H9 (cell line): ENCODE results near the gene TMEM184A. TPM values are rescaled to one million over a fixed set of nuclear protein-coding genes. Genes with fewer than 3 reads are reported as not detected.

Experiments used
- DNase-seq: peaks from one replicate; pipeline ENCODE4 v3.0.0-alpha.2; 2017
- H2AFZ ChIP-seq: one replicate; pipeline ENCODE4 v1.6.1; 2013; ENCODE audit warnings: mild to moderate bottlenecking, low read length, control low read depth, moderate library complexity
- H2AK5ac ChIP-seq: 2 replicates; pipeline ENCODE4 v1.6.1; 2013; ENCODE audit warnings: low read length, control low read depth, mixed read lengths; ENCODE audit not compliant: insufficient read length
- H2BK120ac ChIP-seq: one replicate; pipeline ENCODE4 v1.6.1; 2013; ENCODE audit warnings: low read depth, mild to moderate bottlenecking, low read length, control low read depth, inconsistent platforms; ENCODE audit not compliant: poor library complexity, severe bottlenecking
- H2BK12ac ChIP-seq: 2 replicates; pipeline ENCODE4 v1.6.1; 2013; ENCODE audit warnings: low read length, control low read depth, mixed read lengths, low read depth; ENCODE audit not compliant: insufficient read length
- H2BK15ac ChIP-seq: 2 replicates; pipeline ENCODE4 v1.6.1; 2013; ENCODE audit warnings: low read depth, low read length, control low read depth
- H2BK20ac ChIP-seq: one replicate; pipeline ENCODE4 v1.6.1; 2013; ENCODE audit warnings: low read depth, mild to moderate bottlenecking, low read length, control low read depth, inconsistent platforms; ENCODE audit not compliant: poor library complexity, severe bottlenecking
- H2BK5ac ChIP-seq: 2 replicates; pipeline ENCODE4 v1.6.1; 2013; ENCODE audit warnings: low read length, control low read depth, mixed read lengths; ENCODE audit not compliant: insufficient read length
- H3K14ac ChIP-seq: 2 replicates; pipeline ENCODE4 v1.6.1; 2013; ENCODE audit warnings: low read length, control low read depth; ENCODE audit not compliant: insufficient read depth
- H3K18ac ChIP-seq: 2 replicates; pipeline ENCODE4 v1.6.1; 2013; ENCODE audit warnings: low read depth, mild to moderate bottlenecking, mixed read lengths, low read length, control low read depth; ENCODE audit not compliant: insufficient read length
- H3K23ac ChIP-seq: 2 replicates; pipeline ENCODE4 v1.6.1; 2013; ENCODE audit warnings: low read length, control low read depth, mixed read lengths, low read depth; ENCODE audit not compliant: insufficient read length
- H3K23me2 ChIP-seq: 2 replicates; pipeline ENCODE4 v1.6.1; 2013; ENCODE audit warnings: low read depth, mild to moderate bottlenecking, mixed read lengths, low read length, control low read depth; ENCODE audit not compliant: insufficient read length, poor library complexity, severe bottlenecking
- H3K27ac ChIP-seq: 2 replicates; pipeline ENCODE4 v1.5.1; 2013; ENCODE audit warnings: low read length, control low read depth, mixed read lengths, low read depth; ENCODE audit not compliant: insufficient read length
- H3K27me3 ChIP-seq: 2 replicates; pipeline ENCODE4 v1.6.1; 2013; ENCODE audit warnings: low read length, control low read depth, inconsistent platforms; ENCODE audit not compliant: insufficient read depth
- H3K4ac ChIP-seq: 2 replicates; pipeline ENCODE4 v1.6.1; 2013; ENCODE audit warnings: low read depth, mild to moderate bottlenecking, control low read depth, inconsistent platforms, low read length, moderate library complexity
- H3K4me1 ChIP-seq: 2 replicates; pipeline ENCODE4 v1.6.1; 2013; ENCODE audit warnings: low read length, control low read depth, inconsistent platforms; ENCODE audit not compliant: insufficient read depth
- H3K4me2 ChIP-seq: 2 replicates; pipeline ENCODE4 v1.6.1; 2013; ENCODE audit warnings: low read length, control low read depth, mixed read lengths; ENCODE audit not compliant: insufficient read length, insufficient read depth
- H3K56ac ChIP-seq: 2 replicates; pipeline ENCODE4 v1.6.1; 2013; ENCODE audit warnings: low read depth, mild to moderate bottlenecking, mixed read lengths, low read length, control low read depth; ENCODE audit not compliant: insufficient read length
- H3K79me1 ChIP-seq: 2 replicates; pipeline ENCODE4 v1.6.1; 2013; ENCODE audit warnings: low read depth, mild to moderate bottlenecking, moderate library complexity, low read length, control low read depth, inconsistent platforms; ENCODE audit not compliant: insufficient read depth, poor library complexity, severe bottlenecking
- H3K79me2 ChIP-seq: 2 replicates; pipeline ENCODE4 v1.6.1; 2013; ENCODE audit warnings: low read length, control low read depth, inconsistent platforms; ENCODE audit not compliant: insufficient read depth
- H3K9ac ChIP-seq: 2 replicates; pipeline ENCODE4 v1.6.1; 2013; ENCODE audit warnings: low read length, control low read depth, mixed read lengths; ENCODE audit not compliant: insufficient read length; ENCODE audit errors: extremely low read depth
- H3K9me3 ChIP-seq: one replicate; pipeline ENCODE4 v1.6.1; 2013; ENCODE audit warnings: low read depth, low read length, inconsistent platforms; ENCODE audit not compliant: control insufficient read depth
- H3T11ph ChIP-seq: one replicate; pipeline ENCODE4 v1.6.1; 2013; ENCODE audit warnings: mild to moderate bottlenecking, low read length, control low read depth, inconsistent platforms
- H4K20me1 ChIP-seq: one replicate; pipeline ENCODE4 v1.6.1; 2013; ENCODE audit not compliant: control insufficient read depth, insufficient read length, insufficient read depth
- H4K5ac ChIP-seq: 2 replicates; pipeline ENCODE4 v1.6.1; 2013; ENCODE audit warnings: low read depth, mild to moderate bottlenecking, mixed read lengths, low read length, control low read depth; ENCODE audit not compliant: insufficient read length
- H4K8ac ChIP-seq: replicated peaks from 2 replicates; pipeline ENCODE4 v1.6.1; 2013; ENCODE audit warnings: low read length, control low read depth, mixed read lengths, low read depth; ENCODE audit not compliant: insufficient read length
- H4K91ac ChIP-seq: 2 replicates; pipeline ENCODE4 v1.6.1; 2013; ENCODE audit warnings: low read depth, mild to moderate bottlenecking, moderate library complexity, mixed read lengths, low read length, control low read depth; ENCODE audit not compliant: insufficient read length
- H3K27ac Mint-ChIP-seq, 3 experiments: 2 replicates in 2 of 3; 3 replicates in 1 of 3; pipeline ENCODE4 v1.8.0; 2020 to 2021; ENCODE audit warnings: mixed read lengths in 3 of 3, mild to moderate bottlenecking in 1 of 3, moderate library complexity in 1 of 3
- H3K27me3 Mint-ChIP-seq: 2 replicates; pipeline ENCODE4 v1.8.0; 2021; ENCODE audit warnings: low read depth, mild to moderate bottlenecking, moderate library complexity, mixed read lengths
- H3K36me3 Mint-ChIP-seq, 3 experiments: 2 replicates in 2 of 3; 3 replicates in 1 of 3; pipeline ENCODE4 v1.8.0; 2020 to 2021; ENCODE audit warnings: low read depth in 3 of 3, mixed read lengths in 3 of 3; ENCODE audit not compliant: insufficient read depth in 1 of 3
- H3K4me1 Mint-ChIP-seq, 2 experiments: 2 replicates each; pipeline ENCODE4 v1.8.0; 2020; ENCODE audit warnings: mixed read lengths in 2 of 2
- H3K4me3 Mint-ChIP-seq, 2 experiments: 2 replicates in 1 of 2; 3 replicates in 1 of 2; pipeline ENCODE4 v1.8.0; 2020 to 2021; ENCODE audit warnings: mild to moderate bottlenecking in 2 of 2, mixed read lengths in 2 of 2, moderate library complexity in 1 of 2
- H3K9me3 Mint-ChIP-seq, 2 experiments: 2 replicates in 1 of 2; 3 replicates in 1 of 2; pipeline ENCODE4 v1.8.0; 2020; ENCODE audit warnings: mild to moderate bottlenecking in 2 of 2, mixed read lengths in 2 of 2, moderate library complexity in 1 of 2
- WGBS: extraction: QIAGEN DNeasy Blood & Tissue Kit; methylation state at CpG from one replicate; pipeline ENCODE4 v1.1.7; 2013; ENCODE audit warnings: missing lambda C conversion rate, low lambda C conversion rate, mixed read lengths; ENCODE audit not compliant: insufficient read length; ENCODE audit errors: extremely low coverage; 5-methylcytosine and 5-hydroxymethylcytosine counted together
- total RNA-seq: library from RNA; stranded (reverse); gene quantifications from 2 replicates; pipeline ENCODE4 v1.2.1, GENCODE V29; 2021
- TF ChIP-seq, protein P1 (sequence below): fragments of 200-600 bp; sonication (generic); conservative IDR thresholded peaks from 3 replicates; pipeline ENCODE4 v1.8.0; 2021; ENCODE audit warnings: antibody characterized with exemption, mild to moderate bottlenecking

TMEM184A gene
- total RNA-seq, 1 experiment from 2014 or later = 1.3 TPM

DNA sequence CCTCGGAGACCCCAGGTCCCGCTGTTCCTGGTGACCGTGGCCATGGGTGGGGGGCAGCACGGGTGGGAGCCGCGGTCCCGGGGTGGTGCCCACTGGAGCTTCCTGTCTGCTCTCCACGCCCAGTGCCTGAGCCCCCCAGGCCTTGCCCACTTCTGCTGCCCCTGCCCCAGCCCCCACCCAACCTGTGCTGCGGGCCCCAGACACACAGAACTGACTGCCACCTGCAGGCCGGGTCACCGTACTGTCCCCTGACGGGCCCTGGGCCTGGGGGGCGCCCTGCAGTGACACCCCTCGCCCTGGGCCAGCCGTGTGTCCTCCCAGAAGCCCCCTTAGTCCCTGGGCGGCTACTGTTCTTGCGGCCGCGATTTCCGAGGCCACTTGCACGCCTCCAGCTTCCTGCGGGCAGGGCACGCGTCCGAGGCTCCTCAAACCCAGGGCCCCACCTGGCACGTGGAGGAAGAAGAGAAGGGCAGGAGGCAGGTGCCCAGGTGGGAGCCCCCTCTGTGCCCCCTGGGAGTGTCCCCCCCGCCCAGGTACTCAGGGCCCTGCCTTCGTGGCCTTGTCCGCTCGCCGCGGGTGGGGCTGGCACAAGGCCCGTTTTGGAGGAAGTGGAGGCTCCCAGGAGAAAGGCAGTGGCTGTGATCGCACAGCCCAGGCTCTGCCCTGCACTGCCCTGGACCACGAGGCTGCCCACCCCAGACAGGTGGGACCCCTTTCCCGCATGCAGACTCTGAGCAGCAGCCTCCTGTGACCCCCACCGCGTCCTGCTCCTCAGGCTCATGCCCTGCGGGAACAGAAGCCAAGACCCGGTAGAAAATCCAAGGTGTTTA is 10.4 kb downstream of the TMEM184A start:
- Histone ChIP-seq H4K20me1 (no peaks in the 10 kb centered on the region), H2AFZ (no peak overlapping the region), H2BK120ac (no peak overlapping the region), H3K56ac (no peak overlapping the region), H2BK20ac (no peak overlapping the region), H3K27me3 (no peaks in the 10 kb centered on the region), H3K4me1 (no peaks in the 10 kb centered on the region), H3K79me2 (no peaks in the 10 kb centered on the region), H2BK12ac (no peak overlapping the region), H2AK5ac (no peak overlapping the region), H2BK5ac (no peak overlapping the region), H4K91ac (no peak overlapping the region), H4K5ac (no peak overlapping the region), H3K23me2 (no peaks in the 10 kb centered on the region), H3K4ac (no peak overlapping the region), H2BK15ac (no peak overlapping the region), H3K9ac (no peak overlapping the region), H3K27ac (no peak overlapping the region), H4K8ac (no peak overlapping the region), H3K4me2 (no peak overlapping the region), H3K14ac (no peak overlapping the region), H3K18ac (no peak overlapping the region), H3T11ph (no peak overlapping the region), H3K79me1 (no peaks in the 10 kb centered on the region), H3K9me3 (no peaks in the 10 kb centered on the region), H3K23ac (no peak overlapping the region)
- no CpG with 5 or more reads among the region's 40 CpGs for WGBS
- H3K27ac Mint-ChIP-seq = no peak overlapping the region; a peak in 1 of 7 replicates
- peaks cover 2 to 8% (median 3%) of the 10 kb centered on the region in 3 experiments; a peak in 3 of 7 replicates for H3K36me3 Mint-ChIP-seq
- no peak overlapping the region for H3K4me3 Mint-ChIP-seq
- no peaks in the 10 kb centered on the region; a peak in 1 of 5 replicates for H3K9me3 Mint-ChIP-seq
- H3K4me1 Mint-ChIP-seq = no peaks in the 10 kb centered on the region
- no peaks in the 10 kb centered on the region for H3K27me3 Mint-ChIP-seq
- TF ChIP-seq, protein P1, sequence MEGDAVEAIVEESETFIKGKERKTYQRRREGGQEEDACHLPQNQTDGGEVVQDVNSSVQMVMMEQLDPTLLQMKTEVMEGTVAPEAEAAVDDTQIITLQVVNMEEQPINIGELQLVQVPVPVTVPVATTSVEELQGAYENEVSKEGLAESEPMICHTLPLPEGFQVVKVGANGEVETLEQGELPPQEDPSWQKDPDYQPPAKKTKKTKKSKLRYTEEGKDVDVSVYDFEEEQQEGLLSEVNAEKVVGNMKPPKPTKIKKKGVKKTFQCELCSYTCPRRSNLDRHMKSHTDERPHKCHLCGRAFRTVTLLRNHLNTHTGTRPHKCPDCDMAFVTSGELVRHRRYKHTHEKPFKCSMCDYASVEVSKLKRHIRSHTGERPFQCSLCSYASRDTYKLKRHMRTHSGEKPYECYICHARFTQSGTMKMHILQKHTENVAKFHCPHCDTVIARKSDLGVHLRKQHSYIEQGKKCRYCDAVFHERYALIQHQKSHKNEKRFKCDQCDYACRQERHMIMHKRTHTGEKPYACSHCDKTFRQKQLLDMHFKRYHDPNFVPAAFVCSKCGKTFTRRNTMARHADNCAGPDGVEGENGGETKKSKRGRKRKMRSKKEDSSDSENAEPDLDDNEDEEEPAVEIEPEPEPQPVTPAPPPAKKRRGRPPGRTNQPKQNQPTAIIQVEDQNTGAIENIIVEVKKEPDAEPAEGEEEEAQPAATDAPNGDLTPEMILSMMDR = no peak
- DNase-seq = no peak
